Measurements from ENCODE around the gene CFAP74.

CFAP74 gene

DNA sequence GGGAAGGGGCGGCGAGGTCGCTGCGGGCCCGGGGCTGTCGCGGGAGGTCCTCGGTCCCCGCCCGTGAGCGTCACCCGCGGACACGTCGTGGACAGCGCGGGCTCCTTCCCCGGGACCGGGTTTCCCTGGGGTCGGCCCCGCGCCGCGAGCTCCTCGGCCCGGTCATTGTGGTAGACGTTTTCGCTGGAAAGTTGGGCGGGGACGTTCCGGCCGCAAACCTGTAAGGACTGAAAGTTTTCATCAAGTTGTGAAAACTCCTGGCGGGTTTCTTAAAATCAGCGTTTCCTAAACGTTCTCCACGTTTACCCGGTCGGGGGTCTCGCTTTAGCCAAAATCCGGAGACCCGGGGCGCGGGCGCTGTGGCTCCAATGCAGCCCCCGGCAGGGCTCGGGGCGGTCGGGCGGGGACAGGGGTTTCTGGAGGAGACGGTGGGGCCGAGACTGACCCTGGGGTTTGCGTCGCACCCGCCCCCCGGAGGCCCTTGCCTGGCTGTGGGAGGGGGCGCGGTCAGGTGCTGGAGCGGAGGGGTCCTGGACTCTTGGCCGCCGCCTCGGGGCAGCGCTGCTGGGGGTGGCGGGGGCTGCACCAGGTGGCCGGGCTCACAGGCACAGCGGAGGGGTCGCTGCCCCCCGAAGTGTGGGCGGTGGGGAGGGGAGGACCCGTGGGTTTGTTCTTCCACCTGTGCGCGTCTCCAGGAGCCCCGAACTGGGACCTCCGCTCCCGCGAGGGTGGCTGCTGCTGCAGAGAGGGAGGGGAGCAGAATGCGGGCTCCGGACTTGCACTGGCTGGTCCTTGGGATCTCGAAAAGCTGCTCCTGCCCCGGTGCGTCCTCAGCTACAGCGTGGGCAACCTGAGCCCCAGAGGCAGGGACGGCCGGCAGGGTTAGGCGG is 47.5 kb upstream of the CFAP74 start:
- Histone ChIP-seq H3K9ac (no peak overlapping the region), H3K9me3 (ENCODE audit: control insufficient read depth, low read length) (no peaks in the 10 kb centered on the region), H3K27me3 (ENCODE audit: control insufficient read depth, insufficient read depth, low read length) (no peaks in the 10 kb centered on the region), H3K79me2 (no peaks in the 10 kb centered on the region), H3K4me1 (no peaks in the 10 kb centered on the region), H3K4me3 (ENCODE audit: low read depth, low read length) (peak overlapping the region; percentile 72), H3K4me2 (ENCODE audit: low read length) (peak overlapping the region; percentile 86), H2AFZ (peak overlapping the region; percentile 56), H3K27ac (no peak overlapping the region), H3K36me3 (ENCODE audit: control insufficient read depth, insufficient read depth, low read length) (no peaks in the 10 kb centered on the region)
- TF ChIP-seq, protein P1, sequence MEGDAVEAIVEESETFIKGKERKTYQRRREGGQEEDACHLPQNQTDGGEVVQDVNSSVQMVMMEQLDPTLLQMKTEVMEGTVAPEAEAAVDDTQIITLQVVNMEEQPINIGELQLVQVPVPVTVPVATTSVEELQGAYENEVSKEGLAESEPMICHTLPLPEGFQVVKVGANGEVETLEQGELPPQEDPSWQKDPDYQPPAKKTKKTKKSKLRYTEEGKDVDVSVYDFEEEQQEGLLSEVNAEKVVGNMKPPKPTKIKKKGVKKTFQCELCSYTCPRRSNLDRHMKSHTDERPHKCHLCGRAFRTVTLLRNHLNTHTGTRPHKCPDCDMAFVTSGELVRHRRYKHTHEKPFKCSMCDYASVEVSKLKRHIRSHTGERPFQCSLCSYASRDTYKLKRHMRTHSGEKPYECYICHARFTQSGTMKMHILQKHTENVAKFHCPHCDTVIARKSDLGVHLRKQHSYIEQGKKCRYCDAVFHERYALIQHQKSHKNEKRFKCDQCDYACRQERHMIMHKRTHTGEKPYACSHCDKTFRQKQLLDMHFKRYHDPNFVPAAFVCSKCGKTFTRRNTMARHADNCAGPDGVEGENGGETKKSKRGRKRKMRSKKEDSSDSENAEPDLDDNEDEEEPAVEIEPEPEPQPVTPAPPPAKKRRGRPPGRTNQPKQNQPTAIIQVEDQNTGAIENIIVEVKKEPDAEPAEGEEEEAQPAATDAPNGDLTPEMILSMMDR (IDR thresholded peaks at IDR 0.05) = no peak

DNA sequence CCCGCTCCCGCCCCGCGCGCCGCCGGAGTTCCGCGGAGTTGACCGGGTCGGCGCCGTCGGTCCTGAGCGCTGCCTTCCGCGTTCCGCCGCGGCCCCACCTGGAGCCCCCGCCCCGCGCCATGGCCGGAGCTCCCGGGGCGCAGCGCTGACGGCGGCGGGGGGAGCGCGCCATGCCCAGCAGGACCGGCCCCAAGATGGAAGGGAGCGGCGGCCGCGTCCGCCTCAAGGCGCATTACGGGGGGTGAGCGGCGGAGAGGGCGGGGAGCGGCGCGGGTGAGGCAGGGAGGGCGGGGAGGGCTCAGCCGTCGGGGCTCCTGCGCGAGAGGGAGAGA is 46.8 kb upstream of the CFAP74 start:
- H3K9me3 ChIP-seq (ENCODE audit: control insufficient read depth, low read length) = no peaks in the 10 kb centered on the region
- H2AFZ ChIP-seq = peak overlapping the region; percentile 56
- no peaks in the 10 kb centered on the region for H3K4me1 ChIP-seq
- no peaks in the 10 kb centered on the region for H3K27me3 ChIP-seq (ENCODE audit: control insufficient read depth, insufficient read depth, low read length)
- TF ChIP-seq, protein P1 (IDR thresholded peaks at IDR 0.05) = no peak
- H3K4me2 ChIP-seq (ENCODE audit: low read length) = peak overlapping the region; percentile 86
- H3K27ac ChIP-seq = no peak overlapping the region
- H3K9ac ChIP-seq = no peak overlapping the region
- no peaks in the 10 kb centered on the region for H3K79me2 ChIP-seq
- H3K36me3 ChIP-seq (ENCODE audit: control insufficient read depth, insufficient read depth, low read length) = no peaks in the 10 kb centered on the region
- peak overlapping the region; percentile 72 for H3K4me3 ChIP-seq (ENCODE audit: low read depth, low read length)

DNA sequence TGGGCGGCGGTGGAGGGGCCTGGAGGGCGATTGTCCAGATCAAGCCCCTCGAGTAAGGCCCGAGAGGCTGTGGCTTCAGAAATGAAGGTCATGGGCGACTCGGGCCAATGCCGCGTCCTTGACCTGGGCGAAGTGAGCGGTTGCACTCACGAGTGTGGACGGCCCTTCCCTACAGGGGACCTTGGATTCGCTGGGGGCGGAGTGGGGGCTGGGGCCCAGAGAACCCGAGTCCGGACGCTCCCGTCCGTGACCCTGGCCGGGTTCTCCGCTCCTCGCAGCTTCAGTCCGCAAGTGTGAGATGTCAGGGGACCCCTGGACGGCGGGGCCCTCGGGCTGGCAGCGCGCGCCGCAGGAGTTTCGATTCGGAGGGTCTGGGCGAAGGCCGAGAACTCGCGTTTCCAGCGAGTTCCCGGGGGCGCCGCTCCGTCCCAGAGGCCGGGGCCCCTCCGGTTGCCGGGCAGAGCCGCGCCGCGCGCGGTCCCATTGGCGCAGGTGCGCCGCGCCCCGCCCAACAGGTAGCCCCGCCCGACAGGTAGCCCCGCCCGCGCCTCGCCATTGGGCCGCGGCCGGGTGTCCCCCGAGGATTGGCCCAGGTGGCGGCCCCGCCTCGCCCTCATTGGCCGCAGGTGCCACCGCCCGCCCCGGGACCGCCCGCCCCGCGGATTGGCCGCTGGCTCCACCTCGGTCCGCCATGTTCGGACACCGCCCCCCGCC is 46.3 kb upstream of the CFAP74 start, which contains the start of gene PRKCZ:
PRKCZ (plus strand) TSS at position 694 of the 714 bp plus-strand sequence. CDS start 220 bp downstream, outside the sequence.
- Histone ChIP-seq H3K36me3 (ENCODE audit: control insufficient read depth, insufficient read depth, low read length) (no peaks in the 10 kb centered on the region), H2AFZ (peak within 1 kb of the TSS; percentile 85), H3K27me3 (ENCODE audit: control insufficient read depth, insufficient read depth, low read length) (no peaks in the 10 kb centered on the region), H3K4me3 (ENCODE audit: low read depth, low read length) (peak within 1 kb of the TSS; percentile 86), H3K9ac (peak within 1 kb of the TSS; percentile 28), H3K4me1 (no peaks in the 10 kb centered on the region), H3K27ac (peak within 1 kb of the TSS; percentile 77), H3K79me2 (no peaks in the 10 kb centered on the region), H3K9me3 (ENCODE audit: control insufficient read depth, low read length) (no peaks in the 10 kb centered on the region), H3K4me2 (ENCODE audit: low read length) (peak within 1 kb of the TSS; percentile 86)
- TF ChIP-seq, protein P1 (IDR thresholded peaks at IDR 0.05) = no peak

DNA sequence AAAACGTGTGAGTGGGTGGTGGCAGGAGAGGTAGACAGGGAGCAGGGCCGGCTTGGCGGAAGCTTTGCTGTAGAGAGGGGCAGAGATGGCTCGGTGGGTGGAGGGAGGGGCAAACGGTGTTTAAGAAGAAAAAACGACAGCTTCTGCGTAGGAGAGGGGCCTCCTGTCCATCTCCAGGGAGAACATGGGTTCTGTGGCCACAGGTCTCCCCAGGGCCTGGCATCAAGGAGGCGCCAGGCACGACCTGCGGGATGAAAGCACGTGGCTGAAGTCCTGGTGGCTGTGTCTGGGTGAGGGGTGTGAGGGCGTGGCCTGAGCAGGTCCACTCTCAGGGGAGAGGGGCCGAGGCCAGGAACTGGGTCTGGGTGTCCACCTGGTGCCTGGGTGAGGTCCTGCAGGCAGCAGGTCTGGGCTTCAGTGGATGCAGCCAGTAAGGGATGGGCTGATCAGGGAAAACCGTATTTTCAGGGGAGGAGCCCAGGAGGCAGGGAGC is 45.7 kb upstream of the CFAP74 start:
- TF ChIP-seq, protein P1 (IDR thresholded peaks at IDR 0.05) = peak; percentile 19
- Histone ChIP-seq H3K9me3 (ENCODE audit: control insufficient read depth, low read length) (no peaks in the 10 kb centered on the region), H3K4me3 (ENCODE audit: low read depth, low read length) (peak overlapping the region; percentile 86), H3K9ac (no peak overlapping the region), H2AFZ (peak overlapping the region; percentile 85), H3K27me3 (ENCODE audit: control insufficient read depth, insufficient read depth, low read length) (no peaks in the 10 kb centered on the region), H3K36me3 (ENCODE audit: control insufficient read depth, insufficient read depth, low read length) (no peaks in the 10 kb centered on the region), H3K79me2 (no peaks in the 10 kb centered on the region), H3K27ac (peak overlapping the region; percentile 77), H3K4me2 (ENCODE audit: low read length) (peak overlapping the region; percentile 85), H3K4me1 (no peaks in the 10 kb centered on the region)

Measured in parathyroid adenoma (tissue), 2 donors.